Stimulated activated naive B cell treated with anti-CD40 and anti-IgM and Interleukin-4, amounts not matched to agents 10 μg/mL and 1 μg/mL and 100 μg/mL, for 72 hours (primary cell): ENCODE data around the gene PLA2G4B.

Source experiments
- ATAC-seq, 2 donors: fragments of 150-1000 bp; cut with Tn5 transposase; replicated peaks; 2 replicates each; pipeline ENCODE4 v1.10.0; 2021; ENCODE audit warnings: moderate library complexity in 1 of 2
- DNase-seq: peaks from one replicate; pipeline ENCODE4 v3.0.0; 2021
- H3K27ac Mint-ChIP-seq: one replicate; pipeline ENCODE4 v1.8.0; 2022; ENCODE audit warnings: mild to moderate bottlenecking, mixed read lengths
- H3K27me3 Mint-ChIP-seq, 2 donors: one replicate each; pipeline ENCODE4 v1.8.0; 2022; ENCODE audit warnings: mixed read lengths in 2 of 2
- H3K36me3 Mint-ChIP-seq, 2 donors: one replicate each; pipeline ENCODE4 v1.8.0; 2022; ENCODE audit warnings: mixed read lengths in 2 of 2, mild to moderate bottlenecking in 1 of 2
- H3K4me1 Mint-ChIP-seq, 2 donors: one replicate each; pipeline ENCODE4 v1.8.0; 2022; ENCODE audit warnings: mixed read lengths in 2 of 2, mild to moderate bottlenecking in 1 of 2
- H3K4me3 Mint-ChIP-seq, 2 donors: one replicate each; pipeline ENCODE4 v1.8.0; 2022; ENCODE audit warnings: mild to moderate bottlenecking in 2 of 2, mixed read lengths in 2 of 2, moderate library complexity in 1 of 2
- H3K9me3 Mint-ChIP-seq, 2 donors: one replicate each; pipeline ENCODE4 v1.8.0; 2022; ENCODE audit warnings: mixed read lengths in 2 of 2, mild to moderate bottlenecking in 1 of 2

Gene PLA2G4B, protein sequence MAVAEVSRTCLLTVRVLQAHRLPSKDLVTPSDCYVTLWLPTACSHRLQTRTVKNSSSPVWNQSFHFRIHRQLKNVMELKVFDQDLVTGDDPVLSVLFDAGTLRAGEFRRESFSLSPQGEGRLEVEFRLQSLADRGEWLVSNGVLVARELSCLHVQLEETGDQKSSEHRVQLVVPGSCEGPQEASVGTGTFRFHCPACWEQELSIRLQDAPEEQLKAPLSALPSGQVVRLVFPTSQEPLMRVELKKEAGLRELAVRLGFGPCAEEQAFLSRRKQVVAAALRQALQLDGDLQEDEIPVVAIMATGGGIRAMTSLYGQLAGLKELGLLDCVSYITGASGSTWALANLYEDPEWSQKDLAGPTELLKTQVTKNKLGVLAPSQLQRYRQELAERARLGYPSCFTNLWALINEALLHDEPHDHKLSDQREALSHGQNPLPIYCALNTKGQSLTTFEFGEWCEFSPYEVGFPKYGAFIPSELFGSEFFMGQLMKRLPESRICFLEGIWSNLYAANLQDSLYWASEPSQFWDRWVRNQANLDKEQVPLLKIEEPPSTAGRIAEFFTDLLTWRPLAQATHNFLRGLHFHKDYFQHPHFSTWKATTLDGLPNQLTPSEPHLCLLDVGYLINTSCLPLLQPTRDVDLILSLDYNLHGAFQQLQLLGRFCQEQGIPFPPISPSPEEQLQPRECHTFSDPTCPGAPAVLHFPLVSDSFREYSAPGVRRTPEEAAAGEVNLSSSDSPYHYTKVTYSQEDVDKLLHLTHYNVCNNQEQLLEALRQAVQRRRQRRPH

GRCh38 chr15:41838400-41838897, at the start of gene PLA2G4B:
Gene PLA2G4B, plus strand, starts transcription at chr15:41838847. Its CDS starts 67 bp downstream, at chr15:41838914.
- Mint-ChIP-seq H3K36me3 (peaks cover 30 to 46% of the 10 kb centered on the region in 2 donors), H3K4me1 (peaks cover 0 to 9% of the 10 kb centered on the region in 2 donors), H3K27me3 (no peaks in the 10 kb centered on the region), H3K9me3 (no peaks in the 10 kb centered on the region), H3K27ac (no peak within 1 kb of the TSS), H3K4me3 (no peak within 1 kb of the TSS)
- ATAC-seq (no peak), DNase-seq (no peak)

- Mint-ChIP-seq H3K36me3 (peaks cover 6% of the 10 kb centered on the region in 2 donors), H3K4me3 (no peak overlapping the region), H3K27ac (no peak overlapping the region), H3K9me3 (no peaks in the 10 kb centered on the region), H3K4me1 (peaks cover 56 to 59% of the 10 kb centered on the region in 2 donors), H3K27me3 (no peaks in the 10 kb centered on the region)
- ATAC-seq (no peak), DNase-seq (no peak)
These were observed 49.4 kb upstream of the PLA2G4B start for GRCh38 chr15:41789236-41789635.

DNA sequence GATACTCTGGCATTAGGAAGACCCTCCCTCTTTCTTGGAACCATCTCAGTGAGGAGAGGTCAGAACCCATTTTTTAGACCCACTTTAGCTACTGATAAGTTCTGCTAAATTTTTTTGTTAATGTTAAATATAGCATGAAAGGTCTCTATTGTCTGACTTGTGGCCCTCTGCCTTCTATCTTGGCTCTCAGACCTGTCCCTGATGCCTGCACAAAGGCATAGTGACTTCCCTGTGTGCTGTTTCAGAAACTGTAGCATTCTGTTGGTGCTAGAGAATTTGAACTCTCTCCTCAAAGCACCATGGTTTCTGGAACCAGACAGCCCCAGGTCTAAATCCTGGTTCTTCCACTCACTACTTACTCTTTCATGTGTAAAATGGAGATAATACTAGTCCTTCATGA, 49.0 kb upstream of the PLA2G4B start:
- H3K4me1 Mint-ChIP-seq = peaks cover 56 to 61% of the 10 kb centered on the region in 2 donors
- H3K27me3 Mint-ChIP-seq = no peaks in the 10 kb centered on the region
- no peak overlapping the region for H3K4me3 Mint-ChIP-seq
- ATAC-seq (no peak), DNase-seq (no peak)
- H3K36me3 Mint-ChIP-seq = peaks cover 6% of the 10 kb centered on the region in 2 donors
- peak overlapping the region; percentile 70 for H3K27ac Mint-ChIP-seq
- H3K9me3 Mint-ChIP-seq = no peaks in the 10 kb centered on the region

DNA sequence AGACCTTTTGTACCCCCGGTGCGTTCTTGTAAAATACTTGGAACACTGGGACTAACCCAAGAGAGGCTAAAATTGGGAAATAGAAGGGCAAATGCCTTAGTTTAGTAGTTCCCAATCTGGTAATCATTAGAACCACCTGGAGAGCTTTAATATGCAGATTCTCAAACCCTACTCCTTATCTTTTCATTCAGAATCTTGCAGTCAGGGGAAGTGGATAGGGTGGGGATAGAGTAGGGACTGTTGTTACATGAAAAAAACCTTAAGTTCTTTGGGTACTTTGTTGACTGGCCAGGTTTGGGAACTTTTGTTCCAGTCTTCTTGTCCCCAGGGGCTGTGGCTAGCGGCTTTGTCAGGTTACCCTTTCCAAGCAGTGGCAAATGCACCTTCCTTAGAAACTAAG, 48.5 kb upstream of the PLA2G4B start:
- Mint-ChIP-seq H3K27me3 (no peaks in the 10 kb centered on the region), H3K9me3 (peaks cover under 1 to 2% of the 10 kb centered on the region in 2 donors), H3K27ac (peak overlapping the region; percentile 70), H3K36me3 (peaks cover 8% of the 10 kb centered on the region in 2 donors), H3K4me1 (peaks cover 56 to 66% of the 10 kb centered on the region in 2 donors), H3K4me3 (peak overlapping the region in 1 of 2 donors; percentile 35)
- no peak for DNase-seq
- ATAC-seq = peak in 1 of 2 donors; percentile 7

DNA sequence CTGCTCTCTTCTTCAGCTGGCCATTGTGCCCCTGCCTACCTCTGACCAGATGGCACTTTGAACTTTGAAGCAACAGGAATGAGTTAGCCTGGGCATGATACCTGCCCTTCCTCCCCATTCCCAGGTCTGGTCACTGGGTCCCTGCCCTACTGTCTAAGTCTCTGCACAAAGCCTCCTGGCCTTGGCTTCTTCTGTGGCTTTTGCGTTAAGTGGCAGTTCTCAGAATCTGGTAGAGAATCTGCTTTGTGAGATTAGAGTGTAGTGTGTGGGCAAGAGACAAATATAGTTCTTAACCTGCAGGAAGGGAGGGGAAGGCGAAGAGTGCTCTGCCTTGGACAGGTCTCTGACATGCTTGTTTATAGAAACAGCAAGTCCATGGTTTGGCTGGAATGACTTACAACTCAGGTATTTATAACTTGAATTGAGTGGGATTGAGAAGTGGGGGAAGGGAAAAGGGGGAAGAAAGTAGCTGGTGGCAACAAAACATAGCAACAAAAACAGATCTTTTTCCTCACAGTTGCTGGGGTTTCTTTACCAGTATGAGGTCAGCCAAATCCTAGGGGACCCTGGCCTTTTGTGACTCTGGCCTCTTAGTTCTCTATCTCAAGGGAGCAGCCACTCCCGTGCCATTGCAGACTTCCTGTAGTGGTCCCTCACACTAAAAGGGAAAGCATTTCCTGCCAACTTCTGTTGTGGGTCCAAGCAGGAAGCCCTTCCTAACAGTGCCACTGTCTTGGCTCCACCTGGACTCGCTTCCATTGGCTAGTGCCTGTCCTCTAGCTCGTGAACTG, 47.7 kb upstream of the PLA2G4B start:
- peak; percentile 31 for DNase-seq
- peaks cover 8 to 9% of the 10 kb centered on the region in 2 donors for H3K36me3 Mint-ChIP-seq
- peak overlapping the region; percentile 70 for H3K27ac Mint-ChIP-seq
- H3K4me1 Mint-ChIP-seq = peaks cover 59 to 74% of the 10 kb centered on the region in 2 donors
- ATAC-seq = peak; percentile 75 to 81
- no peaks in the 10 kb centered on the region for H3K27me3 Mint-ChIP-seq
- H3K9me3 Mint-ChIP-seq = peaks cover 2 to 4% of the 10 kb centered on the region in 2 donors
- peak overlapping the region; percentile 57 to 68 for H3K4me3 Mint-ChIP-seq

DNA sequence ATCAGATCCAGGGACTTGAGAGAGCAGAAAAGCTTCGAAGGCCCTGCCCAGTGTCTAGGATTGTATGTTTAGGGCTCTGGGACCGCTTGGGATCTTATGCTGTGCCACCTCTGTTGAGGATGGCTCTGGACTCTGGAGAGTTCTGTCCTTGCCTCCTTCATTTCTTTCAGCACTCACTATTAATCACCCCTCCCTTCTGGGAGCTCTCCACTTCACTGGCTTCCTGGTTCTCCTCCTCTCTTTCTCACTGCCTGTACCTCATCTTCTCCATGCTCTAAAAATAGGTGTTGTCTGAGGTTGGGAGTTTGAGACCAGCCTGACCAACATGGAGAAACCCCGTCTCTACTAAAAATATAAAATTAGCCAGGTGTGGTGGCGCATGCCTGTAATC, 47.1 kb upstream of the PLA2G4B start:
- no peak for DNase-seq
- no peak for ATAC-seq
- Mint-ChIP-seq H3K4me3 (peak overlapping the region; percentile 57 to 68), H3K27ac (peak overlapping the region; percentile 70), H3K27me3 (no peaks in the 10 kb centered on the region), H3K9me3 (peaks cover 2 to 4% of the 10 kb centered on the region in 2 donors), H3K36me3 (peaks cover 8% of the 10 kb centered on the region in 2 donors), H3K4me1 (peaks cover 63 to 80% of the 10 kb centered on the region in 2 donors)

- H3K27me3 Mint-ChIP-seq = no peaks in the 10 kb centered on the region
- H3K36me3 Mint-ChIP-seq = peaks cover 8 to 11% of the 10 kb centered on the region in 2 donors
- ATAC-seq (no peak), DNase-seq (no peak)
- peaks cover 2 to 4% of the 10 kb centered on the region in 2 donors for H3K9me3 Mint-ChIP-seq
- H3K4me1 Mint-ChIP-seq = peaks cover 66 to 85% of the 10 kb centered on the region in 2 donors
- peak overlapping the region; percentile 70 for H3K27ac Mint-ChIP-seq
- peak overlapping the region; percentile 57 to 68 for H3K4me3 Mint-ChIP-seq
These were observed 46.5 kb upstream of the PLA2G4B start for GRCh38 chr15:41792000-41792637.

GRCh38 chr15:41794081-41794480, 44.6 kb upstream of the PLA2G4B start:
- no peak overlapping the region for H3K4me3 Mint-ChIP-seq
- ATAC-seq (no peak), DNase-seq (no peak)
- H3K9me3 Mint-ChIP-seq = peaks cover 2 to 4% of the 10 kb centered on the region in 2 donors
- H3K36me3 Mint-ChIP-seq = peaks cover 8 to 11% of the 10 kb centered on the region in 2 donors
- peaks cover 72 to 88% of the 10 kb centered on the region in 2 donors for H3K4me1 Mint-ChIP-seq
- H3K27ac Mint-ChIP-seq = peak overlapping the region; percentile 25
- H3K27me3 Mint-ChIP-seq = no peaks in the 10 kb centered on the region

DNA sequence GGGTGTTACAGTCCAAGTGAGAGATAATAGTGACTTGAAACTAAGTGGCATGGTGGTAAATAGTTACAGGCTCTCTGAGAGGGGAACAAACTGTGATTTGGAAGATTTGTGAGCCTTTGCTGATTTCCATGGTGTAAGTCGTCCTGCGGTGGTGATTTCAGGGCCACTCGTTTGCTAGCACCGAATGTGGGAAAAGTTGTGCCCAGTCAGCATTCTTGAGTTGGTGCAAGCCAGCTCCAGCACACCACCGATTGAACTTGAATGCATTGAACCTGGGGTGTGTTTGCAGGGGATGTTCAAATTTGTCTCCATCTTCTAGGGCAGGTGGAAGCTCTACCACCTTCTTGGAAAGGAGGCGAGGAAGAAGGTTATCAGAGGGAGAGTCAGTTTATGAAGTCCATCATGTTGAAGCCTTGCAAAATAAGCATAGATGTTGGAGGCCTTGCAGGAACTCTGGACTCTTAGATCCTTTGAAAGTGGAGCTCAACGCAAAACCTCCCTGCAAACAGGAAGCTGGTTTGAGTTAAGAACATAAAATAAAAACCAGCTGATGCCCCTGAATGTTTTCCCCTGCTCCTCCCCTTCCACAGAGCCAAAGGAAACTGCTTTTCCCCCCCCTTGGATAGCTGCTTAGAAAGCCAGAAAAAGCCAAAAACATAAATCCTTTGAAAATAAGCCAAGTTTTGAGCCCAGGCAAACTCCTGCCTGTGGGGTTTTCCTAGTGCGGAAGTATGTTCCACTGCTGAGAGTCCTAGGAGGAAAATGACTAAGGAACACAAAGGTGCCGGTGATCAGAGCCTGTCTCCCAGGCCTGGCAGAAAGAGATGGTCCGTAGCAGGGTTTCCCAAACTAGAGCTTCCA, 42.4 kb upstream of the PLA2G4B start:
- Mint-ChIP-seq H3K36me3 (peaks cover 24 to 26% of the 10 kb centered on the region in 2 donors), H3K9me3 (peaks cover 2 to 4% of the 10 kb centered on the region in 2 donors), H3K4me1 (peaks cover 62 to 84% of the 10 kb centered on the region in 2 donors), H3K27ac (peak overlapping the region; percentile 42), H3K4me3 (no peak overlapping the region), H3K27me3 (no peaks in the 10 kb centered on the region)
- no peak for ATAC-seq
- DNase-seq = no peak

DNA sequence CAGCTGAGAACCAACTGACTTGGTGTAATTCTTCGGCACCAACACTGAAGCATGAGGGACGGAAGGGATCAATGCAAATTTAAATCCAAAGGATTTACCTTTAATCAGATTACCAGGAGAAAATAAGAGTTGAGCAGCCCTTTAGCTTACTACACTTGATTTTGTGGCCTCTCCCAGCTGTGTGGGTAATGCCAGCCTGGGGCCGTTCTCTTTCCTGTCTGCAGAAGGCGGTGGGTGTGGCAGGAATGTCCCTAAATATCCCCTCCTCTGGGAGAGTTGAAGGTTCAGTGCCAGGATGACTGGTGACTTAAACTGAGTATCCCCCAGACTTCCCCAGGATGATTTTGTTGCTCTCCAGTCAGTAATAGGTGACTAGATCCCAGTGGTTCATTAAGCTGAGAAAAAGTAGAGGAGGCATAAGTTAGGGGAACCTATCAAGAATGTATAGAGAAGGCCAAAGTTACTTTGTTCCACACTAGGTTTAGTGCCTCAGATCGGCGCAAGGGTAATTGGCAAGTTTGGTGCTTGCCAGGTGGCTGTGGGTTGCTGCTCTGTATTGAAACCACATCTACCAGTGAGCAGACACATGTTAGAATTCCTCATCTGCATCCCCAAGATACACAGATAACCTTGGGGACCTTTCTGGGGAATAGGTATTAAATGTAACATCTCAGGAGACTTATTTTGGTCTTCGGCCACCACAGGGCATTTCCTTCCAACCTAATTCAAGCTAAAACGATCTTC, 41.3 kb upstream of the PLA2G4B start:
- Mint-ChIP-seq H3K27ac (peak overlapping the region; percentile 72), H3K27me3 (no peaks in the 10 kb centered on the region), H3K4me3 (peak overlapping the region; percentile 31 to 34), H3K9me3 (peaks cover 2 to 4% of the 10 kb centered on the region in 2 donors), H3K36me3 (peaks cover 23 to 29% of the 10 kb centered on the region in 2 donors), H3K4me1 (peaks cover 51 to 72% of the 10 kb centered on the region in 2 donors)
- DNase-seq (peak; percentile 30), ATAC-seq (peak; percentile 5 to 27)

DNA sequence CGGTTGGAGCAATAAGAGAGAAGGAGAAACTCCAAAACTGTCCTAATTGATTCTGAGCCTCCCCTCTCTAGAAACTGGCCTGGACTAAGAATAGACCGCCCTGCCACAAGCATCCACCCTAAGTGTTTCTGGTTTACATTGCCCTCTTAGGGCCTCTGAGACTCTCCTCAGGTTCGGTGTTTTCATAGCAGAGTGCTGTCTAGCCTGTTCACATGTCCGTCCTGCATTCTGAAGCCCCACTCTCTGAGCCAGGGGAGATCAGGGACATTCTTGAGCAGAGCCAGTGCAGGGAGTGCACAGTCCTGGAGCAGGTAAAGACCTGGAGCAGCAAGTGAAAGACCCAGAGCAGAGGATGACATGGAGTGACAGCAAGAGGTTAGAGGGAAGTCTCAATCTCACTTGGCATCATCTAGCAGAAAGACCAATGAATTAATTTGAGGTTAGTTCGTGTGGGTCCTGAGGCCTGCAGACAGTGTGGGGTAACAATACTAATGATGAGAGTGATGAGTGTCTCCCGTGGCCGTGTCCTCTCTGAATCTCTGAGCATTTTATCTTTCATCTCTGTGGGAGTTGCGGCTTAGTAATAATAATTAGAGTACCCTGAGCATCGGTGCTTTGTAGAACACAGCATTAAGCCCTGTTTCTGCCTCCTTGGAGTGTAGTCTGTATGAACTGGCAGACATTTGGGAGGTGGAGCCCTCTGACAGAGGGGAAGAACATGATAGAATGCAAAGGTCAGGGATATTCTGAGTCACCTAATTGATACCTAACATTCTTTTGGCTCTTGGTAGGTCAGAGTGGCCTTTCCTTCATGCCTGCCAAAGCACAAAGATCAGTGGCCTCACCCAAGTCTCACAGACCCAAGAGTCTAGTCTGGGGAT, 39.8 kb upstream of the PLA2G4B start:
- H3K9me3 Mint-ChIP-seq = peaks cover 2 to 4% of the 10 kb centered on the region in 2 donors
- H3K4me1 Mint-ChIP-seq = peaks cover 44 to 66% of the 10 kb centered on the region in 2 donors
- H3K27ac Mint-ChIP-seq = peak overlapping the region; percentile 72
- peaks cover 23 to 28% of the 10 kb centered on the region in 2 donors for H3K36me3 Mint-ChIP-seq
- peak overlapping the region; percentile 27 to 60 for H3K4me3 Mint-ChIP-seq
- no peak for DNase-seq
- no peaks in the 10 kb centered on the region for H3K27me3 Mint-ChIP-seq
- ATAC-seq = peak; percentile 87 to 91
